Fibroblast of lung (primary cell): Measurements from ENCODE around the gene PLD1. TPM values are rescaled to one million over a fixed set of nuclear protein-coding genes. Genes with fewer than 3 reads are reported as not detected.

Source experiments
- DNase-seq, 2 donors: peaks; one replicate each; pipeline versions ENCODE4 v3.0.0 to v3.0.0-alpha.2; 2010; ENCODE audit warnings: low read depth in 2 of 2
- H2AFZ ChIP-seq: 2 replicates; pipeline ENCODE4 v1.5.1; 2012; ENCODE audit warnings: low read length, control low read depth, inconsistent platforms
- H3K27ac ChIP-seq: 2 replicates; pipeline ENCODE4 v1.5.1; 2011; ENCODE audit warnings: low read length, control low read depth; ENCODE audit not compliant: insufficient read depth
- H3K27me3 ChIP-seq: 2 replicates; pipeline ENCODE4 v1.5.1; 2011; ENCODE audit warnings: mild to moderate bottlenecking, low read length; ENCODE audit not compliant: control insufficient read depth, insufficient read depth
- H3K36me3 ChIP-seq: 2 replicates; pipeline ENCODE4 v1.5.1; 2011; ENCODE audit warnings: low read length; ENCODE audit not compliant: control insufficient read depth, insufficient read depth
- H3K4me1 ChIP-seq: 2 replicates; pipeline ENCODE4 v1.5.1; 2011; ENCODE audit warnings: low read length; ENCODE audit not compliant: control insufficient read depth, insufficient read depth; ENCODE audit errors: extremely low read depth
- H3K4me2 ChIP-seq: 2 replicates; pipeline ENCODE4 v1.5.1; 2011; ENCODE audit warnings: low read length, control low read depth; ENCODE audit not compliant: insufficient read depth; ENCODE audit errors: extremely low read depth
- H3K4me3 ChIP-seq, 4 experiments: fragments of 200-600 bp in 1 of 4; sonication (generic) in 1 of 4; replicated peaks in 1 of 4; 2 replicates each; pipeline ENCODE4 v1.5.1; 2011 to 2016; ENCODE audit warnings: low read length in 4 of 4, low read depth in 3 of 4, mild to moderate bottlenecking in 3 of 4, control low read depth in 2 of 4, inconsistent platforms in 1 of 4, mixed read lengths in 1 of 4; ENCODE audit not compliant: insufficient read depth in 1 of 4; ENCODE audit errors: control extremely low read depth in 1 of 4
- H3K79me2 ChIP-seq: 2 replicates; pipeline ENCODE4 v1.5.1; 2012; ENCODE audit warnings: mild to moderate bottlenecking, low read length, inconsistent platforms; ENCODE audit not compliant: control insufficient read depth, insufficient read depth
- H3K9ac ChIP-seq: 2 replicates; pipeline ENCODE4 v1.5.1; 2011; ENCODE audit warnings: mild to moderate bottlenecking, low read length, control low read depth; ENCODE audit not compliant: insufficient read depth
- H3K9me3 ChIP-seq: 2 replicates; pipeline ENCODE4 v1.5.1; 2012; ENCODE audit warnings: low read depth, low read length; ENCODE audit not compliant: control insufficient read depth, insufficient read depth
- H4K20me1 ChIP-seq: 2 replicates; pipeline ENCODE4 v1.5.1; 2011; ENCODE audit warnings: low read length; ENCODE audit not compliant: control insufficient read depth, insufficient read depth; ENCODE audit errors: extremely low read depth
- EZH2 ChIP-seq: IDR thresholded peaks from 2 replicates; pipeline ENCODE4 v1.5.1; 2012; ENCODE audit warnings: low read length, control low read depth, mild to moderate bottlenecking; ENCODE audit errors: missing control alignments
- polyA plus RNA-seq, 2 donors: library from polyadenylated mRNA; depleted of rRNA in 1 of 2; stranded (reverse) in 1 of 2; unstranded in 1 of 2; fragments of >200 nt; gene quantifications; 2 replicates each; pipeline ENCODE4 v1.2.1, GENCODE V29; 2011 to 2012; ENCODE audit warnings: missing spikeins in 1 of 2
- total RNA-seq: library from RNA; depleted of rRNA; stranded (reverse); fragments of >200 nt; gene quantifications from 2 replicates; pipeline ENCODE4 v1.2.1, GENCODE V29; 2014
- TF ChIP-seq, protein P1 (sequence below), 2 donors: IDR thresholded peaks in 1 of 2; conservative IDR thresholded peaks in 1 of 2; 1 replicate in 1 of 2; 2 replicates in 1 of 2; pipeline ENCODE4 v1.5.1; 2011 to 2012; ENCODE audit warnings: low read length in 2 of 2, control low read depth in 1 of 2, inconsistent platforms in 1 of 2, low read depth in 1 of 2, mild to moderate bottlenecking in 1 of 2

PLD1 gene
- total and polyA plus RNA-seq, 2 donors (not counting 1 experiment from before 2014, with no cell fraction given), result 10.8 to 18.8 TPM

DNA sequence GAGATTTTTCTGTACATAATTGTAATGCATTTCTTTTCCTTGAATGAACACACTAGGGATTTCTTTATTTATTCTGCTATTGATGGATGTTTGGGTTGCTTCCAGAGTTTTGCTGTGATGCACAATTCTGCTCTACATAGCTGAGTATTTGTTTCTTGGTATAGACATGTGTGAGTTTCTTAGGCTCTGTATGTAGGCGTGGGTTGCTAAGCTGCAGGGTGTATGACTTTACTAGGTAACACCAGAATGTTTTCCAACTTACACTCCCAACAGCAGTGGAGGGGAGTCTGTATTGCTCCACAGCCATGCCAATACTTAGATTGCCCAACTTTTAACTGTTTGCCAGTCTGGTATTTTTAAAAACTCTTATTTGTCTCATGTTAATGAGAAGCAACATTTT lies 194.6 kb downstream of the PLD1 start:
- H3K4me2 ChIP-seq, result no peak overlapping the region

DNA sequence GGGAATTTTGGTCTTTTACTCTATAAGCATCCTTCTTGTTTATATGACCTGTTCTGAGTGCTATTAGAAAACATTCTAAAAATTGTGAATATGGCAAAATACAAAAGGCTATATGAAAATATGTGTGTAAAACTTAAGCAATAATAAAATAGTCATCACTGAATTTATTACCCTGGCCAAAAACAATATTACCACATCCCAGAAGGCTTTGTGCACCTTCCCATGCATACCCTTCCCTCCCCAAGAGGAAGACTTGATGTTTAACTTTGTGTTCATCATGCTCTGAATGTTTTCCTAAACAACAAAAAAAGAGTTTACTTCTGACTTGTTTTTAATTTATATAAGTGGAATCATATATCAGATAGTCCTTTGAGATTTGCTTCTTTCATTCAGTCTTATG lies 195.0 kb downstream of the PLD1 start:
- H4K20me1 ChIP-seq, result no peaks in the 10 kb centered on the region
- H3K9ac ChIP-seq, result no peak overlapping the region
- H3K27ac ChIP-seq, result no peak overlapping the region
- H3K4me2 ChIP-seq, result no peak overlapping the region
- TF ChIP-seq EZH2, result no peak
- TF ChIP-seq, protein P1, sequence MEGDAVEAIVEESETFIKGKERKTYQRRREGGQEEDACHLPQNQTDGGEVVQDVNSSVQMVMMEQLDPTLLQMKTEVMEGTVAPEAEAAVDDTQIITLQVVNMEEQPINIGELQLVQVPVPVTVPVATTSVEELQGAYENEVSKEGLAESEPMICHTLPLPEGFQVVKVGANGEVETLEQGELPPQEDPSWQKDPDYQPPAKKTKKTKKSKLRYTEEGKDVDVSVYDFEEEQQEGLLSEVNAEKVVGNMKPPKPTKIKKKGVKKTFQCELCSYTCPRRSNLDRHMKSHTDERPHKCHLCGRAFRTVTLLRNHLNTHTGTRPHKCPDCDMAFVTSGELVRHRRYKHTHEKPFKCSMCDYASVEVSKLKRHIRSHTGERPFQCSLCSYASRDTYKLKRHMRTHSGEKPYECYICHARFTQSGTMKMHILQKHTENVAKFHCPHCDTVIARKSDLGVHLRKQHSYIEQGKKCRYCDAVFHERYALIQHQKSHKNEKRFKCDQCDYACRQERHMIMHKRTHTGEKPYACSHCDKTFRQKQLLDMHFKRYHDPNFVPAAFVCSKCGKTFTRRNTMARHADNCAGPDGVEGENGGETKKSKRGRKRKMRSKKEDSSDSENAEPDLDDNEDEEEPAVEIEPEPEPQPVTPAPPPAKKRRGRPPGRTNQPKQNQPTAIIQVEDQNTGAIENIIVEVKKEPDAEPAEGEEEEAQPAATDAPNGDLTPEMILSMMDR (conservative IDR thresholded peaks at IDR 0.05 in 1 of 2, IDR thresholded peaks at IDR 0.05 in 1 of 2; ENCODE audit: low read depth in 1 of 2, low read length in 2 of 2), result no peak
- no peaks in the 10 kb centered on the region for H3K9me3 ChIP-seq
- no peak overlapping the region for H3K4me3 ChIP-seq
- peak in 1 of 2 donors; percentile 6 for DNase-seq
- H3K27me3 ChIP-seq, result no peaks in the 10 kb centered on the region
- no peak overlapping the region for H2AFZ ChIP-seq
- no peaks in the 10 kb centered on the region for H3K4me1 ChIP-seq
- no peaks in the 10 kb centered on the region for H3K36me3 ChIP-seq
- H3K79me2 ChIP-seq, result no peaks in the 10 kb centered on the region

More for the DNA sequence above, 194.6 kb downstream of the PLD1 start:
- Histone ChIP-seq H4K20me1 (no peaks in the 10 kb centered on the region), H3K9ac (no peak overlapping the region), H3K79me2 (no peaks in the 10 kb centered on the region), H3K36me3 (no peaks in the 10 kb centered on the region), H3K27me3 (no peaks in the 10 kb centered on the region), H3K9me3 (no peaks in the 10 kb centered on the region), H3K4me3 (no peak overlapping the region), H3K4me1 (no peaks in the 10 kb centered on the region), H2AFZ (no peak overlapping the region), H3K27ac (no peak overlapping the region)
- peak in 1 of 2 donors; percentile 11 for DNase-seq
- TF ChIP-seq EZH2, result no peak
- TF ChIP-seq, protein P1 (conservative IDR thresholded peaks at IDR 0.05 in 1 of 2, IDR thresholded peaks at IDR 0.05 in 1 of 2; ENCODE audit: low read depth in 1 of 2, low read length in 2 of 2), result no peak

DNA sequence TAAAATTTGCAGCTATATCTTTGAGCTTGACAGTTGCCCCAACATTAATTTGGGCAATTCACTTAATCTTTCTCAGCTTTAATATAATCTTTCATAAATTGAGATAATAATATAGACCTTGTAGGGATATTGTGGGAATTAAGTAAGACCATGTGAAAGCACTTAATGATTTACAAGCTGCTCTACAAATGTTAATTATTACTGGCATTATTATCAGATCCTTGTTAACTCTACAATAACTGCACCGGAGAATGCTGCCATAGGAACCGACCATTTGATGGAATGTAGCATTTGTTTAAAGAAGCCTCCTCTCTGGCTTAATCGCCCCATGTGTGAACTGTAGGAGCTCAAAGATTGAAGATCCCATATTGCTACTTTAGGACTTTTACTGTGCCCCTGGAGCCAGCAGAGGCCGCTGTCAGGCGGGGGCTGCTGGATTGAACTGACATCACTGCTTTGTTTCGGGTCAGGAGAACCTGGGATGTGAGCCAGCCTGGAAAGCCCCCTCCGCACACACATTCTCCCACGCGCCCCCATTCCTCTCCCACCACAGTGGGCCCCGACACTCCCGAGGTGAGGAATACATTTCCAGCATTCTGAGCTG lies 195.9 kb downstream of the PLD1 start:
- no peak overlapping the region for H3K9ac ChIP-seq
- H2AFZ ChIP-seq, result no peak overlapping the region
- H3K36me3 ChIP-seq, result no peaks in the 10 kb centered on the region
- TF ChIP-seq EZH2, result no peak
- TF ChIP-seq, protein P1 (conservative IDR thresholded peaks at IDR 0.05 in 1 of 2, IDR thresholded peaks at IDR 0.05 in 1 of 2; ENCODE audit: low read depth in 1 of 2, low read length in 2 of 2), result peak; percentile 67 to 77
- no peaks in the 10 kb centered on the region for H3K4me1 ChIP-seq
- H3K4me3 ChIP-seq, result no peak overlapping the region
- H3K9me3 ChIP-seq, result no peaks in the 10 kb centered on the region
- H3K27me3 ChIP-seq, result no peaks in the 10 kb centered on the region
- no peaks in the 10 kb centered on the region for H4K20me1 ChIP-seq
- H3K4me2 ChIP-seq, result no peak overlapping the region
- H3K79me2 ChIP-seq, result no peaks in the 10 kb centered on the region
- DNase-seq, result peak; percentile 8 to 63
- no peak overlapping the region for H3K27ac ChIP-seq
